Esophagus muscularis mucosa (tissue), 4 donors: ENCODE data around the gene TRAFD1.
A peak's percentile ranks its signal among the peaks of the same experiment; 100 is the strongest.

Experiments used
- CTCF ChIP-seq, 3 experiments: fragments of 200-600 bp in 2 of 3; fragments of 450-650 bp in 1 of 3; sonication (generic) in 2 of 3; IDR thresholded peaks; one replicate each; pipeline ENCODE4 v1.5.1; 2017 to 2019; ENCODE audit warnings: antibody characterized with exemption in 3 of 3, mild to moderate bottlenecking in 2 of 3, moderate library complexity in 1 of 3
- EP300 ChIP-seq: sonication (generic); formaldehyde crosslinking; IDR thresholded peaks from one replicate; pipeline ENCODE4 v1.6.1; 2017; ENCODE audit warnings: antibody characterized with exemption
- POLR2A ChIP-seq: fragments of 450-650 bp; IDR thresholded peaks from one replicate; pipeline ENCODE4 v1.6.1; 2017; ENCODE audit warnings: antibody characterized with exemption, moderate library complexity, mild to moderate bottlenecking, low read depth
- POLR2AphosphoS5 ChIP-seq, 2 donors: sonication (generic); formaldehyde crosslinking; IDR thresholded peaks; one replicate each; pipeline ENCODE4 v1.6.1; 2017; ENCODE audit warnings: antibody characterized with exemption in 2 of 2

- peak in 1 of 2 donors; percentile 14 for TF ChIP-seq POLR2AphosphoS5 (IDR thresholded peaks at IDR 0.05)
- TF ChIP-seq CTCF (IDR thresholded peaks at IDR 0.05) = no peak
- no peak for TF ChIP-seq POLR2A
- TF ChIP-seq EP300 = no peak
Measured at GRCh38 chr12:112148031-112148513, 22.7 kb downstream of the TRAFD1 start.
